WI38 (cell line): ENCODE results near the gene TEN1.

Source experiments
- H3K4me3 ChIP-seq: 2 replicates; pipeline ENCODE4 v1.5.1; 2011; ENCODE audit warnings: low read depth, mild to moderate bottlenecking, control low read depth, low read length
- TF ChIP-seq, protein P1 (sequence below): IDR thresholded peaks from 2 replicates; pipeline ENCODE4 v1.5.1; 2012; ENCODE audit warnings: low read depth, mild to moderate bottlenecking, control low read depth, low read length

TEN1 gene

DNA sequence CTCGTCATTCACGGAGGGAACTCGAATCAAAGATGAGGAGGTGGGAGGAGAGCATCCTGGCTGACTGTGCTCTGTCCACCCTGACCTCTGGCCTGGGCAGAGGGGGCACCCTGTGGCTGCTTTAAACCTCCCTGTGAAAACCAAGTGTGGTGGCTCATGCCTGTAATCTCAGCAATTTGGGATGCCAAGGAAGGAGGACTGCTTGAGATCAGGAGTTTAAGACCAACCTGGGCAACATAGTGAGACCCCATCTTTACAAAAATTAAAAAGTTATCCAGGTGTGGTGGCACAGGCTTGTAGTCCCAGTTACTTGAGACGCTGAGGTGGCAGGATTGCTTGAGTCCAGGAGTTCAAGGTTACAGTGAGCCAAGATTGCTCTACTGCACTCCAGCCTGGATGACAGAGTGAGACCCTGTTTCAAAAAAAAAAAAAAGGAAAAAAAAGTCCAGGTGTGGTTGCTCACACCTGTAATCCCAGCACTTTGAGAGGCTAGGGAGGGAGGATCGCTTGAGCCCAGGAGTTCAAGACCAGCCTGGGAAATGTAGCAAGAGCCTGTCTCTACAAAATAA, 15.8 kb downstream of the TEN1 start:
- TF ChIP-seq, protein P1, sequence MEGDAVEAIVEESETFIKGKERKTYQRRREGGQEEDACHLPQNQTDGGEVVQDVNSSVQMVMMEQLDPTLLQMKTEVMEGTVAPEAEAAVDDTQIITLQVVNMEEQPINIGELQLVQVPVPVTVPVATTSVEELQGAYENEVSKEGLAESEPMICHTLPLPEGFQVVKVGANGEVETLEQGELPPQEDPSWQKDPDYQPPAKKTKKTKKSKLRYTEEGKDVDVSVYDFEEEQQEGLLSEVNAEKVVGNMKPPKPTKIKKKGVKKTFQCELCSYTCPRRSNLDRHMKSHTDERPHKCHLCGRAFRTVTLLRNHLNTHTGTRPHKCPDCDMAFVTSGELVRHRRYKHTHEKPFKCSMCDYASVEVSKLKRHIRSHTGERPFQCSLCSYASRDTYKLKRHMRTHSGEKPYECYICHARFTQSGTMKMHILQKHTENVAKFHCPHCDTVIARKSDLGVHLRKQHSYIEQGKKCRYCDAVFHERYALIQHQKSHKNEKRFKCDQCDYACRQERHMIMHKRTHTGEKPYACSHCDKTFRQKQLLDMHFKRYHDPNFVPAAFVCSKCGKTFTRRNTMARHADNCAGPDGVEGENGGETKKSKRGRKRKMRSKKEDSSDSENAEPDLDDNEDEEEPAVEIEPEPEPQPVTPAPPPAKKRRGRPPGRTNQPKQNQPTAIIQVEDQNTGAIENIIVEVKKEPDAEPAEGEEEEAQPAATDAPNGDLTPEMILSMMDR: no peak
- H3K4me3 ChIP-seq: no peak overlapping the region

DNA sequence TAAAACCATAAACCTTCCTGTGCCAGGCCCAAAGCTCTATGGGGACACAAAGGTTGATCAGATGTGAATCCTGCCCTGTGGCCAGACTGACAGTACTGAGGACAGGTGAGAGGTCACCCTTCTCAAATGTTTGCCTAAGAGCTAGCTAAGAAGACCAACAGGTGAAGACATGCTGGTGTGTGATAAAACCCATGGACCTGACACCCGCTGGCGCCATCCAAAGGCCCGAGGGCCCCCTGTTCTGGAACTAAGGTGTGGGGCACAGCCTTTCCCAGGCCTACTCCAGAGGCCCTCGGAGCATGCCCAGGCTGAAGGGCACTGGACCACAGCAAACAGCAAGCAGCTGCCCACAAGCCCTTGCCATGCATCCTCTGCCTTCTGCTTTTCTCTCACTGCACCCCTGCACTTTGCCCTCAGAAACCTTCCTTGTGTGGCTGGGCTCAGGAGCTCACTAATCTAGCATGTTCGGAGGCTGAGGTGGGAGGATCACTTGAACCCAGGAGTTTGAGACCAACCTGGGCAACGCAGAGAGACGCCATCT, 16.4 kb downstream of the TEN1 start:
- H3K4me3 ChIP-seq: no peak overlapping the region
- TF ChIP-seq, protein P1: no peak

DNA sequence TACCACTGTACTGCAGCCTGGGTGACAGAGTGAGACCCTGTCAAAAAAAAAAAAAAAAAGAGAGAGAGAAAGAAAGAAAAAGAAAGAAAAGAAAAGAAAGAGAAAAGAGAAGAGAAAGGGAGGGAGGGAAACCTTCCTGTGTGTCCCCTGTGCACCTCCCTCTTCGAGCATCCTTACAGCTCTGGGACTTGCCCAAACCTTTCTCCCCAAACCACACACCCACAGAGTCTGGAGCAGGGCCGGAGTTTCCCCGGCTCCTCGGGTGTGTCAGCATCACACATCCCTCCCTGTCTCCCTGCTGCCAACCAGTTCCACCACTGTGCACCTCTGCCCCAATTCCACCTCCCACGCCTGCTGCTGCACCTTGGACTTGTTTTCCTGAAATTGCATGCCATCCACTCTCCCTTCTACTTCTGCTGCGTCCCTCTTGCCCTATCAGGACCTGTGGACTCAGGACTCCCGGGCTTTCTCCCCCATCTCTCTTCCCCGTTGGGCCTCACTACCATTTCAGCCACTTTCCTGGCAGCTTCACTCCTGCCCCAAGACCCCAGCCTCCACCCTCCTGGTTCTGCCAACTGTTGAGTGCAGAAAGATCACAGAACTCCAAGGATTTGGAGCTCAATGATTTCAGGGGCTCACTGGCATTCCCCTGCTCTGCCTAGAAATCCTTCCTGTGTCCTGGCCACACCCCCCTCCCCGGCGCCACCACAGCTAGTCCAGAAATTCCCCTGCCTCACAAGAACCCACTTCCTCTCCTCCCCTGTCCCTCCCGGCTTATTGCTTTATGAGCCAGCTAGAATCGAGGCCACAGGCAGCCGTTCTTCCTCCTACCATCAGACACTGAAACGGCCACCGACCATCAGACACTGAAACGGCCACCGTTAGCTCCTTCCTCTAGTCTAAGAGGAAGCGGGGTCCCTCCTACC, 17.9 kb downstream of the TEN1 start:
- TF ChIP-seq, protein P1: no peak
- H3K4me3 ChIP-seq: no peak overlapping the region

DNA sequence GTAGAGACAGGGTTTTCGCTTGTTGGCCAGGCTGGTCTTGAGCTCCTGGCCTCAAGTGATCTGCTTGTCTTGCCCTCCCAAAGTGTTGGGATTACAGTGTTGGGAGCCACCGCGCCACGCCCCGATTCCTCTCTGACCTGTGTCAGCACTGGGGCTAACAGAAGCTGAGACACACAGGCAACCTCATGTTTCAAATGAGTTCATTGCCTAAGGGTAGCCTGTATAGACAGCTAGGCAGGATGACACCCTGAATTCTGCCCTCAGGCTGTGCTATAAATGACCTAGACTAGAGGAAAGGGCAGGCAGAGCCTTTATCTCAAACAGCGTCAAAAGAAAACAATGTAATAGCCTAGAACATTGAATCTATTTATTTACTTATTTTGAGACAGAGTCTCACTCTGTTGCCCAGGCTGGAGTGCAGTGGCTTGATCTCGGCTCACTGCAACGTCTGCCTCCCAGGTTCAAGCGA, 19.3 kb downstream of the TEN1 start:
- TF ChIP-seq, protein P1: no peak
- H3K4me3 ChIP-seq: no peak overlapping the region

DNA sequence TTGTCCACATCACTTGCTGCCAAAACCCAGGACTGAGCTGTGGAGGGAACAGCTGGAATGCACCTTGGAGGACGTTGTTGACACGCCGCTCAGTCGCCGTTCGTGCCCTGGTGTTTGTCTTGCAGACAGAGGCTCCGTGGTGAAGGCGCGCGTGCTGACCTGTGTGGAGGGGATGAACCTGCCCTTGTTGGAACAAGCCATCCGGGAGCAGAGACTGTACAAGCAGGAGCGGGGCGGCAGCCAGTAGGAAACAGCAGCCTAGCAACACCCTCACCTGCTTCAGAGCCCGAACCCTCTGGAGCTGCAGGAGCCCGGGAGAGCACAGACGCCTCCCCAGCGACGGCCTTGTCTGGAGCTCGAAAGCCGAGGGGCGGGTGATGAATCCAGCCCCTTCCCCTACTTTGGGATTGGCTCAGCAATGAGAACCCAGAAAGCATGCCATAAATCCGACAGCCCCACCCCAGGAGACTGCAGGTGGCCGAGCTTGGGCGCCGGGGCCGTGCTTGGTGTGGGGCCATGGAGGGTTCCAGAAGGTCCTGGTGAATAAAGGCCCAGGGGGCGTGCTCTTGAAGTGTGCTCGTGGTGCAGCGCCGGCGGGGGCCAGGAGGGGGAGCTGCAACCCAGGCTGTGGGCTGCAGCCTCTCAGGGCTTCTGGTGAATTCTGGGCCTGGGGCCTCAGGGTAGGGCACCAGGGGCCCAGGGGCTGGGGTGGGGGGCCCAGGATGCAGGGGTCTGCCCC, 21.1 kb downstream of the TEN1 start:
- TF ChIP-seq, protein P1: peak; percentile 67
- H3K4me3 ChIP-seq: no peak overlapping the region

DNA sequence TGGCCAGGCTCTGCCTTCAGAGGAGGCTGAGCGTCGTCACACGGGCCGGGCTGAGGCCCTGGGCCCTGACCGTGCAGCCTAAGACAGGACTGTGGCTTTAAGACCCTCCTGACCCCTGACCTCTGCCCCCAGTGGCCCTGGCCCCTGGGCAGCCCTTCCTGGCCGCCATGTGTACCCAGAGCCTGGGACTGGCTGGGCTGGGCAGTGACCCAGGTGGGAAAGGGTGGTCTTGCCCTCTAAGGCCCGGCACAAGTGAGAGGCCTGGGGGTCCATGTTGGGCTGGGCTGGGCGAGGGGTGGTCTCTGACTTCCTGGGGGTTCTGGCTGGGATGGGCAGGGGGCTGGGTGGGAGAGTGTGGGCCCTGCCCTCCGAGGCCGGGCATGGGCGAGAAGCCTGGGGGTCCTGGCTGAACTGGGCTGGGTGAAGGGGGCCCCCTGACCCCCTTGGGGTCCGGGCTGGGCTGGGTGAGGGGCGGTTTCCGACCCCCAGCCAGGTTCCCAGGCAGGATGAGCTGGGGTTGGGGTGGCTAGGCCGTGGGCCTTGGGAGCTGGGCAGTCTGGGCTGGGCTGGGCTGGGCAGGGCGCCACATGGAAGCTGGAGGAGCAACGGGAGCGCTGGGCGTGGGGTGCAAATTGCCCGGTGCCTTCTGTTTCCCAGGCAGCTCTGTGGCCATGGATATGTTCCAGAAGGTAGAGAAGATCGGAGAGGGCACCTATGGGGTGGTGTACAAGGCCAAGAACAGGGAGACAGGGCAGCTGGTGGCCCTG, 21.9 kb downstream of the TEN1 start, which contains the start of gene CDK3:
Gene CDK3, plus strand, starts transcription at position 101 of the 767 bp plus-strand sequence. Its CDS starts 571 bp downstream, at position 672.
- H3K4me3 ChIP-seq: no peak within 1 kb of the TSS

More for the DNA sequence above, 21.9 kb downstream of the TEN1 start, which contains the start of gene CDK3:
- TF ChIP-seq, protein P1: no peak
